GM18861 (cell line): ENCODE data around the gene ABCA7.
A peak's percentile ranks its signal among the peaks of the same experiment; 100 is the strongest.

Experiments
- ATAC-seq: cut with Tn5 transposase; IDR thresholded peaks from one replicate; pipeline ENCODE4 v1.9.1; 2021; ENCODE audit not compliant: unreplicated experiment

The ABCA7 gene

GRCh38 chr19:1053176-1054101 lies 13.5 kb downstream of the ABCA7 start:
- ATAC-seq: no peak

- no peak for ATAC-seq
Observed at GRCh38 chr19:1054102-1055027, 14.5 kb downstream of the ABCA7 start.

GRCh38 chr19:1055028-1055425 lies 15.1 kb downstream of the ABCA7 start:
- ATAC-seq: no peak

GRCh38 chr19:1055886-1056620 lies 16.1 kb downstream of the ABCA7 start:
- ATAC-seq: no peak

- no peak for ATAC-seq
Observed at GRCh38 chr19:1057176-1057855, 17.4 kb downstream of the ABCA7 start.

- no peak for ATAC-seq
Observed at GRCh38 chr19:1058112-1058511, 18.2 kb downstream of the ABCA7 start.

GRCh38 chr19:1060689-1061088 lies 20.8 kb downstream of the ABCA7 start:
- no peak for ATAC-seq

GRCh38 chr19:1061987-1062386 lies 22.1 kb downstream of the ABCA7 start:
- no peak for ATAC-seq

GRCh38 chr19:1062387-1063029 lies 22.6 kb downstream of the ABCA7 start:
- no peak for ATAC-seq

- ATAC-seq: no peak
Observed at GRCh38 chr19:1063030-1063908, 23.4 kb downstream of the ABCA7 start.

GRCh38 chr19:1063909-1064660 lies 24.2 kb downstream of the ABCA7 start:
- no peak for ATAC-seq

GRCh38 chr19:1064661-1065605 lies 25.0 kb downstream of the ABCA7 start:
- no peak for ATAC-seq

- ATAC-seq: no peak
Observed at GRCh38 chr19:1065606-1066109, 25.8 kb downstream of the ABCA7 start.

GRCh38 chr19:1066251-1066747 lies 26.4 kb downstream of the ABCA7 start:
- ATAC-seq: no peak

- peak; percentile 27 for ATAC-seq
Observed at GRCh38 chr19:1066748-1067340, 26.9 kb downstream of the ABCA7 start, which contains the start of gene ARHGAP45. TSS of gene ARHGAP45 (plus strand) at chr19:1067167. CDS start at chr19:1067406, 239 bp downstream.

GRCh38 chr19:1067341-1067957 lies 27.5 kb downstream of the ABCA7 start:
- ATAC-seq: peak; percentile 9
